SK-N-SH (cell line): ENCODE measurements around the gene NME9. TPM values are rescaled to one million over a fixed set of nuclear protein-coding genes. Genes with fewer than 3 reads are reported as not detected.

Source experiments
- CTCF ChIA-PET: fragments of 300-600, 350-600 bp; formaldehyde crosslinking; extraction: SDS; loops from one replicate; lab custom pipeline; 2021; lab: Yijun Ruan, JAX
- POLR2A ChIA-PET: fragments of 350-600 bp; sonication (Branson Sonifier 250); formaldehyde crosslinking; extraction: SDS; loops from one replicate; lab custom pipeline; 2020; ENCODE audit warnings: antibody characterized with exemption, inconsistent platforms; lab: Yijun Ruan, JAX
- DNase-seq: peaks from one replicate; pipeline ENCODE4 v3.0.0; 2012
- H2AFZ ChIP-seq: fragments of 200-600 bp; sonication (generic); 2 replicates; pipeline ENCODE4 v1.8.1; 2016; ENCODE audit warnings: antibody characterized with exemption, mild to moderate bottlenecking, low read depth
- H3F3A ChIP-seq: fragments of 200-600 bp; sonication (generic); replicated peaks from 2 replicates; pipeline ENCODE3; 2016; ENCODE audit warnings: antibody characterized with exemption, mild to moderate bottlenecking; ENCODE audit not compliant: insufficient read depth
- H3K27ac ChIP-seq, 2 experiments: fragments of 200-500 bp in 1 of 2; fragments of 200-600 bp in 1 of 2; sonication (Bioruptor generic) in 1 of 2; sonication (generic), shearing (Covaris generic) in 1 of 2; 2 replicates each; pipeline versions ENCODE4 v1.5.1 to v1.6.1; 2014 to 2016; ENCODE audit warnings: low read depth in 2 of 2, inconsistent platforms in 1 of 2, low read length in 1 of 2, mild to moderate bottlenecking in 1 of 2, mixed read lengths in 1 of 2
- H3K27me3 ChIP-seq: fragments of 200-600 bp; sonication (generic), shearing (Covaris generic); 2 replicates; pipeline ENCODE4 v1.6.1; 2016; ENCODE audit warnings: mixed run types; ENCODE audit not compliant: insufficient read depth
- H3K36me3 ChIP-seq, 2 experiments: fragments of 200-500 bp in 1 of 2; fragments of 200-600 bp in 1 of 2; sonication (Bioruptor generic) in 1 of 2; sonication (generic) in 1 of 2; replicated peaks in 1 of 2; 2 replicates each; pipeline versions ENCODE3 to v1.5.1; 2014 to 2016; ENCODE audit warnings: low read length in 1 of 2, mild to moderate bottlenecking in 1 of 2; ENCODE audit not compliant: insufficient read depth in 2 of 2, control insufficient read depth in 1 of 2
- H3K4me1 ChIP-seq, 2 experiments: fragments of 200-500 bp in 1 of 2; fragments of 200-600 bp in 1 of 2; sonication (Bioruptor generic) in 1 of 2; sonication (generic), shearing (Covaris generic) in 1 of 2; 2 replicates each; pipeline versions ENCODE4 v1.5.1 to v1.6.1; 2014 to 2016; ENCODE audit warnings: low read depth in 1 of 2, low read length in 1 of 2, mixed run types in 1 of 2; ENCODE audit not compliant: insufficient read depth in 2 of 2, control insufficient read depth in 1 of 2
- H3K4me2 ChIP-seq: fragments of 200-600 bp; sonication (generic), shearing (Covaris generic); 2 replicates; pipeline ENCODE4 v1.6.1; 2017; ENCODE audit warnings: mixed run types
- H3K4me3 ChIP-seq, 2 experiments: fragments of 200-500 bp in 1 of 2; fragments of 200-600 bp in 1 of 2; sonication (Bioruptor generic) in 1 of 2; sonication (generic), shearing (Covaris generic) in 1 of 2; 2 replicates each; pipeline versions ENCODE4 v1.5.1 to v1.8.1; 2014 to 2016; ENCODE audit warnings: low read depth in 2 of 2, inconsistent platforms in 1 of 2, low read length in 1 of 2, mild to moderate bottlenecking in 1 of 2, mixed read lengths in 1 of 2, moderate library complexity in 1 of 2
- H3K79me2 ChIP-seq: fragments of 200-600 bp; sonication (generic); 2 replicates; pipeline ENCODE4 v1.8.1; 2017; ENCODE audit warnings: mild to moderate bottlenecking; ENCODE audit not compliant: insufficient read depth
- H3K9ac ChIP-seq: fragments of 200-600 bp; sonication (generic); 2 replicates; pipeline ENCODE4 v1.6.1; 2017; ENCODE audit warnings: mixed run types
- H3K9me2 ChIP-seq: fragments of 200-600 bp; sonication (generic); 2 replicates; pipeline ENCODE4 v1.6.1; 2017; ENCODE audit warnings: mixed run types
- H3K9me3 ChIP-seq: fragments of 200-600 bp; sonication (generic); 2 replicates; pipeline ENCODE4 v1.6.1; 2017; ENCODE audit warnings: mixed run types, mild to moderate bottlenecking, moderate library complexity
- H4K20me1 ChIP-seq: fragments of 200-600 bp; sonication (generic); 2 replicates; pipeline ENCODE4 v1.6.1; 2017; ENCODE audit warnings: mild to moderate bottlenecking, mixed run types; ENCODE audit not compliant: insufficient read depth
- CHD2 ChIP-seq: fragments of 150-350 bp; IDR thresholded peaks from 2 replicates; pipeline ENCODE4 v1.6.1; 2018; ENCODE audit warnings: low read length; ENCODE audit not compliant: partially characterized antibody
- EP300 ChIP-seq, 2 experiments: IDR thresholded peaks; 2 replicates each; pipeline versions ENCODE4 v1.4.0 to v1.6.1; 2012; ENCODE audit warnings: borderline replicate concordance in 1 of 2, low read depth in 1 of 2, low read length in 1 of 2
- EZH2phosphoT487 ChIP-seq: fragments of 200-600 bp; sonication (generic); IDR thresholded peaks from 2 replicates; pipeline ENCODE4 v1.6.1; 2017; ENCODE audit warnings: low read depth, mixed run types, mild to moderate bottlenecking, antibody characterized with exemption, moderate library complexity, borderline replicate concordance
- FOSL2 ChIP-seq: IDR thresholded peaks from 2 replicates; pipeline ENCODE4 v1.4.0; 2012; ENCODE audit warnings: low read depth, mild to moderate bottlenecking, moderate library complexity, borderline replicate concordance
- FOXM1 ChIP-seq: IDR thresholded peaks from 2 replicates; pipeline ENCODE4 v1.4.0; 2012; ENCODE audit warnings: low read depth, mild to moderate bottlenecking
- GATA2 ChIP-seq: sonication (generic); formaldehyde crosslinking; IDR thresholded peaks from 2 replicates; pipeline ENCODE4 v1.5.0; 2020; ENCODE audit warnings: mild to moderate bottlenecking, missing genetic modification reagents
- NFIC ChIP-seq: IDR thresholded peaks from 2 replicates; pipeline ENCODE4 v1.4.0; 2012; ENCODE audit warnings: borderline replicate concordance
- NRF1 ChIP-seq: IDR thresholded peaks from 2 replicates; pipeline ENCODE4 v1.6.1; 2012; ENCODE audit warnings: low read depth, mild to moderate bottlenecking, low read length
- POLR2AphosphoS5 ChIP-seq: IDR thresholded peaks from 2 replicates; pipeline ENCODE4 v1.6.1; 2012; ENCODE audit warnings: low read depth, low read length
- RCOR1 ChIP-seq: fragments of 150-350 bp; IDR thresholded peaks from 2 replicates; pipeline ENCODE4 v1.6.1; 2017; ENCODE audit warnings: antibody characterized with exemption, low read length
- RFX5 ChIP-seq: IDR thresholded peaks from 2 replicates; pipeline ENCODE4 v1.6.1; 2012; ENCODE audit warnings: mild to moderate bottlenecking, improper control_type of control experiment, low read length
- SIN3A ChIP-seq: IDR thresholded peaks from 2 replicates; pipeline ENCODE4 v1.6.1; 2012; ENCODE audit warnings: low read depth, mild to moderate bottlenecking, low read length, moderate library complexity, borderline replicate concordance
- TCF12 ChIP-seq: IDR thresholded peaks from 2 replicates; pipeline ENCODE4 v1.4.0; 2012
- TEAD4 ChIP-seq: IDR thresholded peaks from 2 replicates; pipeline ENCODE4 v1.4.0; 2012; ENCODE audit warnings: mild to moderate bottlenecking, borderline replicate concordance; ENCODE audit not compliant: insufficient read depth
- WGBS: methylation state at CpG from one replicate; pipeline ENCODE4 v1.1.6; 2017; ENCODE audit warnings: low lambda C conversion rate; 5-methylcytosine and 5-hydroxymethylcytosine counted together
- polyA plus RNA-seq, 3 experiments: library from polyadenylated mRNA; depleted of rRNA; stranded (reverse); fragments of >200 nt; gene quantifications; 2 replicates each; pipeline ENCODE4 v1.2.3, GENCODE V29; 2012
- TF ChIP-seq, protein P1 (sequence below): IDR thresholded peaks from 2 replicates; pipeline ENCODE4 v1.4.0; 2012; ENCODE audit warnings: low read depth, borderline replicate concordance

NME9 gene
- polyA plus RNA-seq, 1 of the 3 experiments (the other 2 are of a cell fraction): 0.43 TPM

- Histone ChIP-seq H3K9me2 (no peaks in the 10 kb centered on the region), H3K27me3 (no peaks in the 10 kb centered on the region), H3K79me2 (peaks cover 6% of the 10 kb centered on the region; the same call in 1 of the 2 replicates), H3K4me2 (no peak overlapping the region), H3F3A (no peaks in the 10 kb centered on the region), H3K4me3 (no peak overlapping the region), H3K4me1 (peaks cover 0 to 2% of the 10 kb centered on the region in 2 experiments; a peak in 1 of 4 replicates), H3K27ac (no peak overlapping the region)
- 83% methylated on average over 1 of the region's 1 CpG for WGBS
- POLR2A ChIA-PET: no interaction called here
- TF ChIP-seq RFX5: no peak
- TF ChIP-seq TCF12: no peak
- TF ChIP-seq, protein P1, sequence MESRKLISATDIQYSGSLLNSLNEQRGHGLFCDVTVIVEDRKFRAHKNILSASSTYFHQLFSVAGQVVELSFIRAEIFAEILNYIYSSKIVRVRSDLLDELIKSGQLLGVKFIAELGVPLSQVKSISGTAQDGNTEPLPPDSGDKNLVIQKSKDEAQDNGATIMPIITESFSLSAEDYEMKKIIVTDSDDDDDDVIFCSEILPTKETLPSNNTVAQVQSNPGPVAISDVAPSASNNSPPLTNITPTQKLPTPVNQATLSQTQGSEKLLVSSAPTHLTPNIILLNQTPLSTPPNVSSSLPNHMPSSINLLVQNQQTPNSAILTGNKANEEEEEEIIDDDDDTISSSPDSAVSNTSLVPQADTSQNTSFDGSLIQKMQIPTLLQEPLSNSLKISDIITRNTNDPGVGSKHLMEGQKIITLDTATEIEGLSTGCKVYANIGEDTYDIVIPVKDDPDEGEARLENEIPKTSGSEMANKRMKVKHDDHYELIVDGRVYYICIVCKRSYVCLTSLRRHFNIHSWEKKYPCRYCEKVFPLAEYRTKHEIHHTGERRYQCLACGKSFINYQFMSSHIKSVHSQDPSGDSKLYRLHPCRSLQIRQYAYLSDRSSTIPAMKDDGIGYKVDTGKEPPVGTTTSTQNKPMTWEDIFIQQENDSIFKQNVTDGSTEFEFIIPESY: no peak
- no peak for TF ChIP-seq FOSL2
- no peak for TF ChIP-seq NFIC
- TF ChIP-seq EP300 (IDR thresholded peaks at IDR 0.05; ENCODE audit: borderline replicate concordance in 1 of 2, low read depth in 1 of 2, low read length in 1 of 2): no peak
- TF ChIP-seq SIN3A: no peak
- TF ChIP-seq GATA2 (CRISPR knock-in tag): no peak
- TF ChIP-seq RCOR1: no peak
- TF ChIP-seq, all 33 proteins: peak for 0
- Histone ChIP-seq H2AFZ (no peak overlapping the region), H3K9me3 (no peaks in the 10 kb centered on the region), H3K36me3 (no peaks in the 10 kb centered on the region), H4K20me1 (no peaks in the 10 kb centered on the region), H3K9ac (no peak overlapping the region)
- CTCF ChIA-PET: interaction anchor here (0.7 to 1.0 kb wide), 2 partner anchors 31 to 48 kb away, joined by 3 read pairs; no protein-coding TSS in a partner anchor
- DNase-seq: no peak
These were observed 49.3 kb upstream of the NME9 start for GRCh38 chr3:138378990-138379389.

- Histone ChIP-seq H4K20me1 (no peaks in the 10 kb centered on the region), H3K9ac (no peak overlapping the region), H3K4me1 (peaks cover 0 to 2% of the 10 kb centered on the region in 2 experiments; a peak in 1 of 4 replicates), H3K27me3 (no peaks in the 10 kb centered on the region), H3F3A (no peaks in the 10 kb centered on the region), H2AFZ (no peak overlapping the region), H3K9me2 (no peaks in the 10 kb centered on the region), H3K79me2 (peaks cover 6% of the 10 kb centered on the region; the same call in 1 of the 2 replicates), H3K27ac (no peak overlapping the region), H3K4me3 (no peak overlapping the region), H3K9me3 (no peaks in the 10 kb centered on the region), H3K36me3 (no peaks in the 10 kb centered on the region), H3K4me2 (no peak overlapping the region)
- TF ChIP-seq FOXM1: no peak
- no peak for TF ChIP-seq NRF1
- no peak for TF ChIP-seq POLR2AphosphoS5
- no peak for TF ChIP-seq SIN3A
- TF ChIP-seq EZH2phosphoT487: no peak
- TF ChIP-seq CHD2: no peak
- TF ChIP-seq TEAD4: no peak
- ChIA-PET POLR2A (no interaction called here), CTCF (no interaction called here)
- no peak for DNase-seq
- 87% methylated on average over 5 of the region's 5 CpGs for WGBS
These were observed 48.7 kb upstream of the NME9 start for GRCh38 chr3:138378331-138378730.
